Neural progenitor cell (in vitro differentiated cells): ENCODE results near the gene NBAS. TPM values are rescaled to one million over a fixed set of nuclear protein-coding genes. Genes with fewer than 3 reads are reported as not detected.

Experiments
- DNase-seq: peaks from one replicate; pipeline ENCODE4 v3.0.0-alpha.2; 2016; ENCODE audit warnings: low spot score
- H2AFZ ChIP-seq: fragments of 200-600 bp; sonication (generic); replicated peaks from 2 replicates; pipeline ENCODE4 v1.6.1; 2016; ENCODE audit warnings: antibody characterized with exemption
- H3F3A ChIP-seq: fragments of 200-600 bp; sonication (generic); 2 replicates; pipeline ENCODE4 v1.6.1; 2016; ENCODE audit warnings: antibody characterized with exemption, low read depth
- H3K27ac ChIP-seq: fragments of 200-600 bp; sonication (generic); 2 replicates; pipeline ENCODE4 v1.5.1; 2016; ENCODE audit warnings: mild to moderate bottlenecking
- H3K27me3 ChIP-seq: fragments of 200-600 bp; sonication (generic); 2 replicates; pipeline ENCODE4 v1.6.1; 2016; ENCODE audit warnings: mild to moderate bottlenecking, moderate library complexity
- H3K36me3 ChIP-seq: fragments of 200-600 bp; sonication (generic); 2 replicates; pipeline ENCODE4 v1.5.1; 2016
- H3K4me1 ChIP-seq: fragments of 200-600 bp; sonication (generic); 2 replicates; pipeline ENCODE4 v1.6.1; 2016; ENCODE audit warnings: mixed run types
- H3K4me2 ChIP-seq: fragments of 200-600 bp; sonication (generic); 2 replicates; pipeline ENCODE4 v1.6.1; 2016
- H3K4me3 ChIP-seq: fragments of 200-600 bp; sonication (generic); 2 replicates; pipeline ENCODE4 v1.5.1; 2016
- H3K79me2 ChIP-seq: fragments of 200-600 bp; sonication (generic); 2 replicates; pipeline ENCODE4 v1.6.1; 2016; ENCODE audit warnings: low read depth
- H3K9ac ChIP-seq: fragments of 200-600 bp; sonication (generic); 2 replicates; pipeline ENCODE4 v1.6.1; 2016
- H3K9me3 ChIP-seq: fragments of 200-600 bp; sonication (generic); 2 replicates; pipeline ENCODE4 v1.5.1; 2016; ENCODE audit warnings: low read depth
- H4K20me1 ChIP-seq: fragments of 200-600 bp; sonication (generic); 2 replicates; pipeline ENCODE4 v1.6.1; 2016; ENCODE audit warnings: low read depth
- H3K27ac Mint-ChIP-seq: 3 replicates; pipeline ENCODE4 v1.8.0; 2021; ENCODE audit warnings: mixed read lengths
- H3K27me3 Mint-ChIP-seq: 2 replicates; pipeline ENCODE4 v1.8.0; 2022; ENCODE audit warnings: low read depth, mild to moderate bottlenecking, inconsistent platforms, moderate library complexity, mixed read lengths; ENCODE audit not compliant: insufficient read depth
- H3K36me3 Mint-ChIP-seq: 3 replicates; pipeline ENCODE4 v1.8.0; 2021; ENCODE audit warnings: mixed read lengths
- H3K4me1 Mint-ChIP-seq: 3 replicates; pipeline ENCODE4 v1.8.0; 2021; ENCODE audit warnings: mixed read lengths
- H3K4me3 Mint-ChIP-seq: 3 replicates; pipeline ENCODE4 v1.8.0; 2021; ENCODE audit warnings: mild to moderate bottlenecking, moderate library complexity, mixed read lengths
- H3K9me3 Mint-ChIP-seq: 3 replicates; pipeline ENCODE4 v1.8.0; 2020; ENCODE audit warnings: mixed read lengths
- CTCF ChIP-seq: fragments of 200-600 bp; sonication (generic); IDR thresholded peaks from 2 replicates; pipeline ENCODE4 v1.5.1; 2017; ENCODE audit warnings: antibody characterized with exemption, mild to moderate bottlenecking
- EZH2 ChIP-seq: fragments of 200-600 bp; sonication (generic); IDR thresholded peaks from 2 replicates; pipeline ENCODE4 v1.6.1; 2017; ENCODE audit warnings: antibody characterized with exemption, mild to moderate bottlenecking, moderate library complexity
- EZH2phosphoT487 ChIP-seq: fragments of 200-600 bp; sonication (generic); IDR thresholded peaks from 2 replicates; pipeline ENCODE4 v1.6.1; 2017; ENCODE audit warnings: antibody characterized with exemption
- total RNA-seq: library from RNA; depleted of rRNA; stranded (reverse); fragments of >200 nt; gene quantifications from 2 replicates; pipeline ENCODE4 v1.2.3, GENCODE V29; 2015; ENCODE audit warnings: low replicate concordance

The NBAS gene
- total RNA-seq, 1 donor from 2014 or later, result 58.0 TPM

GRCh38 chr2:15538792-15539191, 22.3 kb downstream of the NBAS start:
- no peak for DNase-seq
- Mint-ChIP-seq H3K27ac (no peak overlapping the region), H3K4me3 (no peak overlapping the region), H3K27me3 (no peaks in the 10 kb centered on the region), H3K9me3 (peaks cover 2% of the 10 kb centered on the region), H3K36me3 (peaks cover 24% of the 10 kb centered on the region), H3K4me1 (peaks cover 8% of the 10 kb centered on the region)
- Histone ChIP-seq H3K9ac (no peak overlapping the region), H2AFZ (no peak overlapping the region), H3K4me1 (peaks cover 8% of the 10 kb centered on the region), H3K4me3 (no peak overlapping the region), H3K4me2 (no peak overlapping the region), H3K27ac (no peak overlapping the region), H3F3A (no peaks in the 10 kb centered on the region), H3K9me3 (no peaks in the 10 kb centered on the region), H3K27me3 (no peaks in the 10 kb centered on the region), H3K36me3 (no peaks in the 10 kb centered on the region), H3K79me2 (no peaks in the 10 kb centered on the region), H4K20me1 (no peaks in the 10 kb centered on the region)
- no peak for TF ChIP-seq CTCF
- TF ChIP-seq EZH2phosphoT487, result no peak
- TF ChIP-seq EZH2, result no peak

- Histone ChIP-seq H3K9me3 (no peaks in the 10 kb centered on the region), H3K79me2 (no peaks in the 10 kb centered on the region), H3F3A (no peaks in the 10 kb centered on the region), H4K20me1 (no peaks in the 10 kb centered on the region), H3K9ac (no peak overlapping the region), H3K27ac (no peak overlapping the region), H3K4me1 (no peaks in the 10 kb centered on the region), H3K4me2 (no peak overlapping the region), H2AFZ (no peak overlapping the region), H3K36me3 (peaks cover 4% of the 10 kb centered on the region), H3K27me3 (no peaks in the 10 kb centered on the region), H3K4me3 (no peak overlapping the region)
- H3K4me1 Mint-ChIP-seq, result no peaks in the 10 kb centered on the region
- no peaks in the 10 kb centered on the region for H3K9me3 Mint-ChIP-seq
- peaks cover 19% of the 10 kb centered on the region for H3K36me3 Mint-ChIP-seq
- no peak overlapping the region for H3K4me3 Mint-ChIP-seq
- TF ChIP-seq CTCF (no peak), EZH2phosphoT487 (no peak), EZH2 (no peak)
- DNase-seq, result no peak
- no peak overlapping the region for H3K27ac Mint-ChIP-seq
- H3K27me3 Mint-ChIP-seq, result no peaks in the 10 kb centered on the region
Observed at GRCh38 chr2:15533860-15534480, 27.2 kb downstream of the NBAS start.

GRCh38 chr2:15532996-15533395, 28.1 kb downstream of the NBAS start:
- no peaks in the 10 kb centered on the region for H3K9me3 ChIP-seq
- H3K4me2 ChIP-seq, result no peak overlapping the region
- no peaks in the 10 kb centered on the region for H4K20me1 ChIP-seq
- Mint-ChIP-seq H3K27me3 (no peaks in the 10 kb centered on the region), H3K36me3 (peaks cover 20% of the 10 kb centered on the region), H3K27ac (no peak overlapping the region), H3K9me3 (no peaks in the 10 kb centered on the region), H3K4me1 (no peaks in the 10 kb centered on the region), H3K4me3 (no peak overlapping the region)
- H3K9ac ChIP-seq, result no peak overlapping the region
- no peak overlapping the region for H3K4me3 ChIP-seq
- H3K27me3 ChIP-seq, result no peaks in the 10 kb centered on the region
- TF ChIP-seq EZH2 (no peak), CTCF (no peak), EZH2phosphoT487 (no peak)
- no peak for DNase-seq
- H3K4me1 ChIP-seq, result no peaks in the 10 kb centered on the region
- no peaks in the 10 kb centered on the region for H3F3A ChIP-seq
- no peak overlapping the region for H2AFZ ChIP-seq
- H3K27ac ChIP-seq, result no peak overlapping the region
- H3K36me3 ChIP-seq, result peaks cover 4% of the 10 kb centered on the region
- no peaks in the 10 kb centered on the region for H3K79me2 ChIP-seq
